Stimulated activated CD4-positive, alpha-beta T cell treated with anti-CD3 and anti-CD28 coated beads, Interleukin-12 subunit alpha, Interleukin-12 subunit beta, amount 100 ng/mL, for 24 hours (primary cell): Measurements from ENCODE around the gene UFD1.

Source experiments
- DNase-seq, 2 experiments: peaks; one replicate each; pipeline ENCODE4 v3.0.0-alpha.2; 2020; ENCODE audit warnings: low read depth in 2 of 2

UFD1 gene

DNA sequence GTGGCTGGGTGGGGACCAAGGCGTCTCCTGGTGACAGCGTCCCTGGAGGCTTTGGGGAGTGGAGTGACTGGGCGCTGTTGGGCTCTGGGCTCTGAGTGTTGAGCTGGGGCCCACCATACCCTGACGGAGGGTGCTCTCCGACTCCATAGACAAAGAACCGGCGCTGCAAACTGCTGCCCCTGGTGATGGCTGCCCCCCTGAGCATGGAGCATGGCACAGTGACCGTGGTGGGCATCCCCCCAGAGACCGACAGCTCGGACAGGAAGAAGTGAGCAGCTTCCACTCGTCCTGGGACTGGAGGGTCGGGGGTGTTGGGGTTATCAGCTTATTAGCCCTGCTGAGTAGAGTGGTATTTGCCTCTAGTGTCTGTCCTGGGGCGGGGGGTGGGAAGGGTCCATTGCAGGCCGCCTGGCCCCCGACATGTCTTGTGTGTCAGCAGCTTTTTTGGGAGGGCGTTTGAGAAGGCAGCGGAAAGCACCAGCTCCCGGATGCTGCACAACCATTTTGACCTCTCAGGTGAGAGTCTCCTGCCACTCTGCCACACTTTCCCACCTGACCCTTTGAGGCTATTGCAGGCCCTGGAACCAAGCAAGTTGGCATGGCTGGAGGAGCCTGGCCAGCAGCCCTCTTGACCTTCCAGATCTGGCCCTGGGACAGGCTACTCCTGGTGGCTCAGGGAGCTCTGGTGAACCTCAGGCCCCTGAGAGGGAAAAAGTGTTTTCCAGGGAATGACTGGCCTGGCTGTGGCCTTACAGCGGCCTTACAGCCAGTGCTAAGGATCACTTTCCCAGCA, 37.6 kb upstream of the UFD1 start:
- no peak for DNase-seq

DNA sequence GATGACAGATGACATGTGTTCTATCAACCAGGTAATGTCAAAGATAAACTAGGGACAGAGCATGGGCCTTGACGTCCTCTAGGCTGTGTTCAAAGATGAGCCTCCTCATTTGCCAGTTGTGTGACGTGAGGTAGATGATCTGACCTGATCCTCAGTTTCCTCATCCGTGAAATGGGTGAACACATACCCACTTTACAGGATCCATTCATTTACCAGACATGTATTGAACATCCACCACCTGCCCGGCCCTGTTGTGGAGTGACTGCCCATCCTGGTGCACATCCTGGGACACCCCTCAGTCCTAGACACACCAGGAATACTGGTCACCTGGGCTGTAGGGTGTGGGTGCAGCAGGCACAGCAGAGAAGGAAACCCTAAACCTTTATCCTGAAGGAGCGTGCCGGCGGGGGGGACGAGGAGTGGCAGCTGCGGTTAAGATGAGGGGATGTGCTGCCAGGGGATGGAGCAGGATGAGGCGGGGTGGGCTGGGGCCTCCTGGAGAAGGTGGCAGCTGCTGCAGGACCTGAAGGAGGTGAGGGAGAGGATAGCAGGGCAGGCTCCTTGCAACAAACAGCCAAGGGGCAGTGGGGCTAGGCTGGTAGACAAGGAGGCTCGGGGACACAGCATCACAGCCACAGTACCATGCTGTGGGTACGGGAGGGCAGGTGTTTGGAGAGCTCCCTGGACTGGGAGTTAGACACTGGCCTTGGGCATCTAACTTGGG, 36.8 kb upstream of the UFD1 start:
- DNase-seq: no peak

DNA sequence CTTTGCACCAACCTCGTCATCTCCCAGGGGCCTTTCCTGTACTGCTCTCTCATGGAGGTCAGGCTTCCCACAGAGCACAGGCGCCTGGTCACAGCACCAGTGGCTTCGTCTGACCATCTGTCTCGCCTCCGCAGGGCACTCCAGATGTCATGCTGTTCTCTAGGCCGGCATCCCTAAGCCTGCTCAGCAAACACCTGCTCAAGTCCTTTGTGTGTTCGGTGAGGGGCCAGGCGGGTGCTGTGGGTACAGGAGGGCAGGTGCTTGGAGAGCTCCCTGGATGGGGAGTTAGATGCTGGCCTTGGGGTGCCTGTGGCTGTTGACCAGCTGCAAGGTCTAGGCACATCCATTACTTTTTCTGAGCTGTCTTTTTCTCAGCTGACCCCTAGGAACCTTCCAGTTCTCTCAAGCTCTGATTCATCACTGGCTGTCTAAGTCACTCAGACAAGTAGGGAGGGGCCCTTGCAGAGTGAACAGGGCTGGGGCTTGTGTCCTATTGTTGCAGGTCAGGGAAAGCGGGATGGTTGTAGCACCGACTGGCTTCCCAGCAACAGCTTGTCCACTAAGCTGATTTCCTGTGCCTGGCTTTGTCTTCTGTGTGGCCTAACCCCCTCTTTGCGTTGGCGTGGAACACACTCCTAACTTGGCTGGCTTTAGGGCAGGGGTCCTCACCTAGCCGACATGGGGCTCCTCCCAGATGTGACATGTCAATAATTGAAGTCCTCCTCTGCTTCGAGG, 36.0 kb upstream of the UFD1 start:
- no peak for DNase-seq

DNA sequence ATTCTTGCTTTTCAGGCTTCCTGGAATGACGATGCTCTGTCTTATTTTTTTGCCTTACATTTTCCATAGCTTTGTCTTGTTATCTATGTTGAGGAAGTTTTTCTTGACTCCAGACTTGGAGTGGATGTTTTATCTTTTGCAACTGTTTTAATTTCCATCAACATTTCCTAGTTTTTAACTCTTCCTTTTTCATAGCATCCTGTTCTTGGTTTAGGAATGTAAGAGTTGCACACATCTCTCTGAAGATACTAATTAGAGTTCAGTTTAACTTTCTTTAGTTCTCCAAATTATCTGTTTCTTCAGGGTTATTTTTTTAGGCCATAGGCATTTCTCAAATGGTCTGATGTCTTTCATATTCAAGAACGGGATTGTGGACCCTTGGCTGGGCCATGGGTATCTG, 34.8 kb upstream of the UFD1 start:
- no peak for DNase-seq

DNA sequence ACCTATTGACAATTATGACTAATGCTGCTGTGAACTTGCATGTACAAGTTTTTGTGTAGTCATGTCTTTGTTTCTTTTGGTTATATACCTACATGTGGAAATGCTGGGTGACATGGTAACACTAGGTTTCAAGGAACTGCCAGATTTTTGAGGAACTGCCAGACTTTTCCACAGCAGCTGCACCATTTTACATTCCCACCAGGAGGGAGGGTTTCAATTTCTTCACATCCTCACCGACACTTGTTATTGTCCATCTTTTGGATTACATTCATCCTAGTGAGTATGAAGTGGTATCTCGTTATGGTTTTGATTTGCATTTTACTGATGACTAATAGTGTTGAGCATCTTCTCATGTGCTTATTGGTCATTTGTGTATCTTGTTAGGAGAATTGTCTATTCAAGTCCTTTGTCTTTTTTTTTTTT, 31.9 kb upstream of the UFD1 start:
- no peak for DNase-seq

DNA sequence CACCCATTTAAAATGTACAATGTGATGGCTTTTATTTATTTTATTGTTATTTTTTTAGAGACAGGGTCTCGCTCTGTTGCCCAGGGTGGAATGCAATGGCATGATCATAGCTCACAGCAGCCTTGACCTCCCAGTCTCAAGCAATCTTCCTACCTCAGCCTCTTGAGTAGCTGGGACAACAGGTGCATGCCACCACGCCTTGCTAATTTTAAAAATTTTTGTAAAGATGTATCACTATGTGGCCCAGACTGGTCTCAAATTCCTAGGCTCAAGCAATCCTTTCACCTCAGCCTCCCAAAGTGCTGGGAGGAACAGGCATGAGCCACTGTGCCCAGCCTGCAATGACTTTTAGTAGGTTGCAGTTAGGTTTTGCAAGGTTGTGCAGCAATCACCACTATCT, 30.9 kb upstream of the UFD1 start:
- no peak for DNase-seq

DNA sequence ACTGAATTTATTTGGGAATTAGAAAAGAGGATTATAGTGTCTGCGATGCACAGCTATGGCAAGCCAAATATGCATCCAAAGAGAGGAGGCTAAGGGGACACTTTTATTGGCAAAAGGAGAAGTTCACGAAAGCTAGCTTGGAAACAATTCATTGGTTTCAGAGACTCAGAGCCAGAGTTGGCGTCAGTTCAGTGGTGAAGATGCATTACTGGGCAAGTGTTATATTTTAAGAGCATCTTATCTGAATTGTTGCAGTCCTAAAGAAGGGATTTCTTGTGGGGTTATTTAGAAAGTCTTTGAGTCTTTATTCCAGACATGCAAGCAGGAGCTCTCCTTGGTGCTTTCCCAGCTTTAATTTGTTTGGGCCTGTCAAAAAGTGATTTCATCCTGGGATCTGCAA, 30.2 kb upstream of the UFD1 start:
- DNase-seq: no peak

DNA sequence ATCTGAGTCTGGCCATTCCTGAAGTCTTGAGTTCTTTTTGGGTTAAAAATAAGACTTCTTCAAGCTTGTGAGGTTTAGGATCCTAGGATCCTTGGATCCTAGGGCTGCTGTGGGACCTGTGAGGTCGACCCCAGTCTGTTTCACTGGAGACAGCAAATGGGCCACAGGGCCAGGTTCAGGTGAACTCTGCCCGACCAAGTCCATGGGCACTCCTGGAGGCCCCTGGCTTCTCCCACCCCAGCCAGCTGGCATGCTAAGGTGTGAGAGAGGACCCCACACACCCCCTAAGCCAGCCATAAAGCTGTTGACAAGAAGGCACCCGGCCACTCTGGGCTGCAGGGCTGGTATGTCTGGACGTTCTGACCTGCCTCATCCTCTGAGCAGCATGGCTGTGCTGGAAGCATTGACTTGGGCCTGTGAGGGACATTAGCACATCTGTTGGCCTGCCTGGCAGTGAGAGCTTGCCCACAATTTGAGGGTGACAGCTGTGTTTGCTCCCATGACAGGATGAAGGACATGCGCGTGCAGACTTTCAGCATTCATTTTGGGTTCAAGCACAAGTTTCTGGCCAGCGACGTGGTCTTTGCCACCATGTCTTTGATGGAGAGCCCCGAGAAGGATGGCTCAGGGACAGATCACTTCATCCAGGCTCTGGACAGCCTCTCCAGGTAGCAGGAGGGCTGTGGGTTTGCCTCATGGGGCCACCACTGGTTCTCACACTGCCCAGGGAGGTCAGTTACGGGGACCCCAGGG, 29.2 kb upstream of the UFD1 start:
- DNase-seq: no peak

DNA sequence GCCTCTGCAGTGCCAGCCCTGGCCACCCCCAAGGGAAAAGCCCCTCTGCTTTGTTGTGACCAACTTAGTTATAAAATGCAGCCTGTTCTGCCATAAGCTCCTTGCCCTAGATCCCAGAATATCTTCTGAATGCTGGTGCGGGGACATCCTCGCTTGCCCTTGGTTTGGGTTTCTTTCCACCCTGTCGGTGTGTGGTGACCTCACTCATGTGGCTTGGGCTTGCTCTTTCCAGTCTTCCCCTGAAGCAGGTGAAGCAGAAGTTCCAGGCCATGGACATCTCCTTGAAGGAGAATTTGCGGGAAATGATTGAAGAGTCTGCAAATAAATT, 28.5 kb upstream of the UFD1 start:
- DNase-seq: no peak

DNA sequence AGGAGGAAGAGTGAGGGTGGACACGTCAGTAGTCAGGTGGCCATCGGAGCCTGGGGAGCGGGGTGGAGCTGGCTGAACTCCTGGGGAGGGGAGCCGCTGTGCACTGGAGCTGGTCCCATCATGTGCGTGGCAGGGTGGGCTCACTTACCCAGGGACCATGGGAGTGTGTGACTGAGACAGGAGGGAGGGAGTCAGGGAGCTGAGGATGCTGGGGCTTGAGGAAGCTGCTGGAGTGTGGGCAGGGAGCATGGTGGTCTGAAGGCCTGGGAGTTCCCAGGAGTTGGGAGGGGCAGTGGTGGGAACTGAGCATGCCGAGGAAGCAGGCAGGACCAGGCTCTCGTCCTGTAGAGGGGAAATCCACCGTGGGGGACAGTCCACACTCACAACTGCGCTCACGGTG, 27.2 kb upstream of the UFD1 start:
- DNase-seq: no peak

DNA sequence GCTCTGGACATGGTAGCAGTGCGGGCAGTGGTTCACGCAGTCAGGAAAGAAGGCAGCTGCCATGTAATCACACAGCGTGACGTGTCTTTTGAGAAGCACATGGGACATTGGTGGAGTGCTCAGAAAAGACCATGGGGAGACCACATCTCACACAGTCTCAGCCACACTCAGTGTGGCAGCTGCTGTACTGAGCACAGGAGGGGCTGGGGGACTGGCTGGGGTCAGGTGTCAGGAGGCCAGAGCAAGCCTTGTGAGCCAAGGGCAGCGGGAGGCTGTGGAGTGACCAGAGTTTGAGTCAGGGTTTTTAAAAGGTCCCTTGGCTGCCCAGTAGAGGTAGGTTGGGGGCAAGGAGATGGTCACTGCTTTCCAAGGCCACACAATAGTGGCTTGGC, 26.7 kb upstream of the UFD1 start:
- no peak for DNase-seq

DNA sequence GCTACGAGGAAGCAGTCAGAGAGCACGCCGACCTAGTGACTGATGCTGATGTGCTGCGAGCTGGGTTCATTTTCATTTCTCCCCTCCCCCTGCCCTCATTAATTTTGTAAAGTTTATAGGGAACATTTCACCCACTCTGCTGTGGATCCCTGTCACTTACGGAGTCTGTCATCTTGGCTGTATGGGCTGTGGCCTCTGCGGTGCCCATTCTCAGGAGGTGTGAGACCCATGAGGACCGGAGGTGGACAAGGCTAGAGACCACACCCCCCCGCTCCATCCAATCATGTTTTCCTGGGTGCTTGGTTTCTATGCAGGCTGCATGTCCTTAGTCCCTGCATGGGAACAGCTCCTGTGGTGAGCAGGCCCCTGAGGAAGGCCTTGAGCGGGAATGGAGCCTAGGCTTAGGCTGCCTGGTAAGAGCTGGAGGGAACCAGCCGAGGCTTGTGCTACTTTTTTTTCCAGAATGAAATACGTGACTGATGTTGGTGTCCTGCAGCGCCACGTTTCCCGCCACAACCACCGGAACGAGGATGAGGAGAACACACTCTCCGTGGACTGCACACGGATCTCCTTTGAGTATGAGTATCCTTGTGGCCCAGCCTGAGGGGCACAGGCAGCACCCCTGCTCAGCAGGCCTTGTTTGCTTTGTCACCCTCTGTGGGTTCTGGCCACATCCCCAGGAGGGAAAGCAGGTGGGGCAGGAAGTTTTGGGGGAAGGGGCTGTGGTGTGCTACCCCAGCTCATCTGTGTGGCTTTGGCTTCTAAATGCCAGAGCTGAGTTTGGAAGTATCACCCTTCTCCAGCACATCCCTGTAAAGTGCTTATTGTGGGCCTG, 26.1 kb upstream of the UFD1 start:
- no peak for DNase-seq

DNA sequence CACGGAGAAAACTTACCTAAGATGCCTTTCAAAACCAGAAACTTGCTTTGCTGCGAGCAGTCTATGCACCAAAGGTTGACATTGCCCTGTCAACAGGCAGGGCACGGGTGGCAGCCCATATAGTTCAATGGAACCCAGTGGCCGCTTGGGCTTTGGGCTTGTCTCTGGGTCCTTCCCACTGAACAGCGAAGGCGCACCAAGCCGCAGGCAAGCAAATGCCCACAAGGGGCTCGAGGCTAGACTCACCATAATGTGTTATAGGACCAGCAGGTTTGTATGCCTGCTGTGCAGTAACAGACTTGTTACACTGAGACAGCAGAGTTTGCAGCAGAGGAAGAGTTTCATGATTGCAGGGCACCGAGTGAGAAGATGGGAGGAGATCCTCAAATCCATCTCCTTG, 24.9 kb upstream of the UFD1 start:
- no peak for DNase-seq

DNA sequence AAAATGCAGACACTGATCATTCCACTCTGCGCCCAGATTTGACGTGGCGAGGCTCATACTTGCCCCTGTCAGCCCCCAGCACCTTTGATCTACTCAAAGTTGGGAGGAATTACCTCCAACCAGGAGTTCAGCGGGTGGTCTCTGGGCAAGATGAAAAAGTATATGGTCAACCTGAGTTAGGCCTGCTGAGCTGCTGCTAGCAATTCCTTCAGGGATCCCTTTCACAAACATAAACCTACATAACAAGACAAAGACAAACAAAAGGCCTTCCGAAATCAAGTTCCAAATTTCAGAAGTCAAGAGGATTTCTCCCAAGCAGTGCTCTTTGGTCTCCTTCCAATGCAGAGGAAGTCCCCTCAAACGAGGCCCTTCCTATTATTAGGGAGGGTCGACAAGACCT, 24.4 kb upstream of the UFD1 start:
- no peak for DNase-seq

DNA sequence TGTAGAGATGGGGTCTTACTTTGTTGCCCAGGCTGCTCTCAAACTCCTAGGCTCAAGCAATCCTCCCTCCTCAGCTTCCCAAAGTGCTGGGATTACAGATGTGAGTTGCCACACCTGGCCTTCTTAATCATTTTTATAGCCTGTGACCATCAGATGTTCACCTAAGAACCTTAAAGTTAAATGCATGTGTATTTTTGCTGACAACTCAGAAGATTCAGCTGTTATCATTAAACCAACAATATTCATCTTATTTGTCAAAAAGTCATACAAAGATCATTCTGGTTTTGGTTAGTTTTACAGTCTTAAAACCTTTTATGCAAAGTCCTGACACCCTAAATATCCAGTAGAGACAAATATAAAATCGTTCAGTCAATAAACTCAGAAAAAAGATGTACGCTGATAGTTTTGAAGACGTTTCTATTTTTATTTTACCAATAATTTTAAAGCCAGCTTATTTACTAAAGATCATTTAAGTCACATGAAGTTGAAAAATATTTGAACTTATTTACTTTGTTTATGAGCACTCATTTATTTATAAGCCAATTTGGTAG, 23.0 kb upstream of the UFD1 start:
- DNase-seq: no peak

DNA sequence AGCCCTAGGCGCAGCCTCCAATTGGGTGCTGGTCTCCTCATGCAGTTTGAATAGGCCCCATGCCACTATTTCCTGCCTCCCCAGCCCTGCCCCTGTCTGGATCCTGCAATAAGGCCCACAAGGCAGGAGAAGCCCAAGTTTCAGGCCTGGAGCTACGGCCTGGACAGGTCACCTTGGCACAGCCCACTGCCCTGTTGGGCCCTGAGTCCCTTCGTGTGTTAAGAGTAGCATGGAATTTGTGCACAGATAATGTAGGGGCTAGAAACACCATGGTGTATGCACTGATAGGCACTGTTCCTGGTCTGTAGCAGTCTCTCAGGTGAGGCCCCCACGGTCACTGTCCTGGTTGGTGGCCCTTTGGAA, 20.9 kb upstream of the UFD1 start:
- no peak for DNase-seq

DNA sequence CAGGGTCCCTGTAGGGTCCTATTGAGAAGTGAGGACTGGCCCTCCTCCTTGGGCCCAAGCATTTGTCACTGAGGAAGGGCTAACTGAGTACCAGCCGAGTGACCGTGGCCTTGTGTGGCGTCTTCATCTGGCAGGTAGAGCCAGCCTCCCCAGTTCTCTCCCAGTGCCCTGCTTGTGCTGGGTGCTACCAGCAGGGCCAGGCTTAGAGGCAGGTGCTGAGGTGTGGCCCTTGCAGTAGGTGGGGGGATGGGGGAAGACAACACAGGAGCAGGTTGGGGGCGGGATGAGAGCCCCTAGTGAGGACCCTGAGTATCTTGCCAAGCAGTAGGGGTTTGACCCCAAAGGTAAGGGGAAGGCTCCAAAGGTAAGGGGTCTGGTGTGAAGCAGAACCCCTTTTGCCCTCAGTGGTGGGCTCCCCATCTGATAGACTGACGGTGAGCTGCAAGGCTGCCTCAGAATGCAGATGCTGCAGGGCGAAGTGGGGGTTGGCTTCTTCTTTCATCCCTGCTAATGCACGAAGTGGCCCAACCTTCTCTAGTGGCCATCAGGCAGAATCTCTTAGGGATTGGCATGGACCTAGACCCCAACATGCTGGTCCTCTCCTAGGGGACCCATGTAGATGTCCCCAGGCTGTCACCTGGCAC, 20.4 kb upstream of the UFD1 start:
- DNase-seq: no peak

DNA sequence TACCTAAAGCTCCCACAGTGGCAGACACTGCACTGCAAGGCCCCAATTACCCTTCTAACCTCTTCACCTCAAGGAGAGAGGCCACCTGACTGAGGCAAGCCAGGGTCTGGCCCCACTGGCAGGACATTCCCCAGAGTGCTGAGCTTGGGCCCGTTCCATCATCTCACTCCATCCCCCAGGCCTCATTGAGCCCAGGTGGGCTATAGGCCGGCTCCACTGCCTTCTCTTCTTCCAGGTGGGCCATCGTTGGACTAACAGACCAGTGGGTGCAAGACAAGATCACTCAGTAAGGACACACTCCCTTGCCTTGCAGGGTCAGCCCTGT, 19.8 kb upstream of the UFD1 start:
- DNase-seq: no peak

DNA sequence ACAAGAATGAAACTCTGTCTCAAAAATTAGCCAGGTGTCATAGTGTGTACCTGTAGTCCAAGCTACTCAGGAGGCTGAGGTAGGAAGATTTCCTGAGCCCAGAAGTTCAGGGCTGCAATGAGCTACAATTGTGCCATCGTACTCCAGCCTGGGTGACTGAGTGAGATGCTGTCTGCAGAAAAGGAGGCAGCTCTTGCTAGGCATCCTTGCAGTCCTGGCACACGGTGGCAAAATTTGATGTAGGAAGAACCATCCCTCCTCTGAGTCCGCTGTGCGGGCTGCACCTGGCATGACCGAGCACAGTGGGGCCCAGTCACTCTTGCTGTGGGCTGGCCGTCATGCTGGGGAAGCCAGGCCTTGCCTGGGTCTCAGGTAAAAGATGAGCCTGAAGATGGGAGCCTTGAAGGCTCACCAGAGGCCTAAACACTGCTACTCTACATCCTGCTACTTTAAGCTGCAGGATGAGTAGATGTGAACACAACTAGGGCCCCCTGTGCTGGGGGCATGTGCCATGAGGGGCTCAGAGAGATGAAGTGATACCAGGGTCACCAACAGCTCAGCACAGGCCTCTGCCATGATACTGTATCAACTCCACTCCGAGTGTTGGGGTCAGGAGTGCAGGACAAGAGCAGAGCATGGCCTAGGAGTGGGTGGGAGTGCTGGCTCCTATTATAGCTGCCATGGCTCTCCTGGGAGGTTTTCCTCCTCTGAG, 19.3 kb upstream of the UFD1 start:
- no peak for DNase-seq

DNA sequence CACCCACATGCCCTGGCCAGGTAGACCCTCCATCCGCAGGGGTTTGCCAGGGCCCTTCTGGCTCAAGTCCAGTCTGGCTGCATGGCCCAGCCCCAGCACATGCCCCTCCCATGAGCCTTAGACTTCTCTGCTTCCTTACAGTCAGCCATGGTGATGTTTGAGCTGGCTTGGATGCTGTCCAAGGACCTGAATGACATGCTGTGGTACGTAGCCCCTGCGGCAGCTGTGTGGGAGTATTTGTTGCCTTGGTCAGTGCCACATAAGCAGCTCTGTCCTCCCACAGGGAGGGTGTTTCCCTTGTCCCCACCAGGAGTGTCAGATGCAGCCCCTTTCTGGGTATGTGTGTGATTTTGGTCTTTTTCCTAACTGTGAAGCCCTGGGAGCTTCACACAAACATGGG, 18.3 kb upstream of the UFD1 start:
- no peak for DNase-seq
